ENCODE measurements around the gene UPK1B.
"Not testable (repeated sequence)": the region's sequence is repeated elsewhere in the genome, so short reads cannot be mapped to it uniquely, and the experiment has no call there.

DNA sequence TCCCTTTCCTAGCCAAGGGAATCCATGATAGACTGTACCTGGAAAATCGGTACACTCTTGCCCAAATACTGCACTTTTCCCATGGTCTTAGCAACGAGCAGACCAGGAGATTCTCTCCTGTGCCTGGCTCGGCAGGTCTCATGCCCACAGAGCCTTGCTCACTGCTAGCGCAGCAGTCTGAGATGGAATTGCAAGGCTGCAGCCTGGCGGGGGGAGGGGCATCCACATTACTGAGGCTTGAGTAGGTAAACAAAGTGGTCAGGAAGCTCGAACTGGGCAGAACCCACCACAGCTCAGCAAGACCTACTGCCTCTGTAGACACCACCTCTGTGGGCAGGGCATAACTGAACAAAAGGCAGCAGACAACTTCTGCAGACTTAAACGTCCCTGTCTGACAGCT lies 43.1 kb upstream of the UPK1B start:
- TF ChIP-seq, protein P1, sequence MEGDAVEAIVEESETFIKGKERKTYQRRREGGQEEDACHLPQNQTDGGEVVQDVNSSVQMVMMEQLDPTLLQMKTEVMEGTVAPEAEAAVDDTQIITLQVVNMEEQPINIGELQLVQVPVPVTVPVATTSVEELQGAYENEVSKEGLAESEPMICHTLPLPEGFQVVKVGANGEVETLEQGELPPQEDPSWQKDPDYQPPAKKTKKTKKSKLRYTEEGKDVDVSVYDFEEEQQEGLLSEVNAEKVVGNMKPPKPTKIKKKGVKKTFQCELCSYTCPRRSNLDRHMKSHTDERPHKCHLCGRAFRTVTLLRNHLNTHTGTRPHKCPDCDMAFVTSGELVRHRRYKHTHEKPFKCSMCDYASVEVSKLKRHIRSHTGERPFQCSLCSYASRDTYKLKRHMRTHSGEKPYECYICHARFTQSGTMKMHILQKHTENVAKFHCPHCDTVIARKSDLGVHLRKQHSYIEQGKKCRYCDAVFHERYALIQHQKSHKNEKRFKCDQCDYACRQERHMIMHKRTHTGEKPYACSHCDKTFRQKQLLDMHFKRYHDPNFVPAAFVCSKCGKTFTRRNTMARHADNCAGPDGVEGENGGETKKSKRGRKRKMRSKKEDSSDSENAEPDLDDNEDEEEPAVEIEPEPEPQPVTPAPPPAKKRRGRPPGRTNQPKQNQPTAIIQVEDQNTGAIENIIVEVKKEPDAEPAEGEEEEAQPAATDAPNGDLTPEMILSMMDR (IDR thresholded peaks at IDR 0.05; ENCODE audit: low read length), result not testable (repeated sequence)
- not testable (repeated sequence) for TF ChIP-seq EZH2 (optimal IDR thresholded peaks at IDR 0.05; ENCODE audit: low read depth, low read length); EZH2phosphoT487 (IDR thresholded peaks at IDR 0.05; ENCODE audit: low read length)

All from MM.1S (cell line).